ENCODE results near the gene PHF5A. TPM values are rescaled to one million over a fixed set of nuclear protein-coding genes. Genes with fewer than 3 reads are reported as not detected.

PHF5A gene, protein sequence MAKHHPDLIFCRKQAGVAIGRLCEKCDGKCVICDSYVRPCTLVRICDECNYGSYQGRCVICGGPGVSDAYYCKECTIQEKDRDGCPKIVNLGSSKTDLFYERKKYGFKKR
- 10 to 100 TPM; 22.4 to 58.3 (median 39.4) TPM for total RNA-seq

DNA sequence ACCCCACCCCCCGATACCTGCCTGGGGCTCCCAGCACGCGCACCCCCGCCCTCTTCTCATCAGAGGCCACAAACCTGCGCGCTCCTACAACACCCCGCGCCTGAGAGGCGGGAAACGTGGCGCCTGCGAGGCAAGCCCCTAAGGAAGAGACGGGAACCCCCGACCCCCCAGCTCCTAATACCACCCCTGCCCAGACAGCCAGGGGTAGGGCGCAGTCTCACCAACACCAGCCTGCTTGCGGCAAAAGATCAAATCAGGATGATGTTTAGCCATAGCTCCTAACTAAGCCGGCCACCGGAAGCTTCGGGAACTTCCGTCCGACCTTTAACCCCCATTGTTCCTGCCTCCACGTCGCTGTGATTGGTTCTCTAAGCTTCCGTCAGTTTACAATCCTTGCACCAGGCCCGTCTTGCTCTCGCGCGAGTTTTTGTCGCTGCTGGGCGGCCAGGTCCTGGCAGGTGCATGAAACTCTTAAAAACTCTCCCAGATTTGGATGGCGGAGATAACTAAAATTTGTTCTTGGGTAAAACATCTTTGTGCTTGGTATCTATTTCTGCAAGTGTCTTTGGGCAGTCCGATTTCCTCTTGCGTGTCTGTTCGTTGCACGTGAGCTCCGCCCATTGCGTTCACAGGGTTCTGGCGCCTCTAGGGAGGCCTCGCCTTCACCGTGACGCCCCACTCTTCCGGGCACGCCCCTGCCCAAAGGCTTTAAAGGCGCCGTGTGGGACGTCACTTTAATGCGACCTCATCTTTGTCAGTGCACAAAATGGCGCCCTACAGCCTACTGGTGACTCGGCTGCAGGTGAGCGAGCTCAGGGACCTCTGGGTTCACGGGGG is at the start of gene PHF5A, which contains the start of gene ACO2:
PHF5A (minus strand) TSS at position 312 of the 837 bp plus-strand sequence; CDS start at position 273, 39 bp downstream.
ACO2 (plus strand) TSS at position 737 of the 837 bp plus-strand sequence; CDS start at position 767, 30 bp downstream.
- peak within 1 kb of the TSS; percentile 83 to 98 (median 92) for H3K27ac ChIP-seq
- peaks cover 31 to 36% of the 10 kb centered on the region in 2 donors for H3K36me3 ChIP-seq
- no peaks in the 10 kb centered on the region for H3K27me3 ChIP-seq
- TF ChIP-seq, protein P1, sequence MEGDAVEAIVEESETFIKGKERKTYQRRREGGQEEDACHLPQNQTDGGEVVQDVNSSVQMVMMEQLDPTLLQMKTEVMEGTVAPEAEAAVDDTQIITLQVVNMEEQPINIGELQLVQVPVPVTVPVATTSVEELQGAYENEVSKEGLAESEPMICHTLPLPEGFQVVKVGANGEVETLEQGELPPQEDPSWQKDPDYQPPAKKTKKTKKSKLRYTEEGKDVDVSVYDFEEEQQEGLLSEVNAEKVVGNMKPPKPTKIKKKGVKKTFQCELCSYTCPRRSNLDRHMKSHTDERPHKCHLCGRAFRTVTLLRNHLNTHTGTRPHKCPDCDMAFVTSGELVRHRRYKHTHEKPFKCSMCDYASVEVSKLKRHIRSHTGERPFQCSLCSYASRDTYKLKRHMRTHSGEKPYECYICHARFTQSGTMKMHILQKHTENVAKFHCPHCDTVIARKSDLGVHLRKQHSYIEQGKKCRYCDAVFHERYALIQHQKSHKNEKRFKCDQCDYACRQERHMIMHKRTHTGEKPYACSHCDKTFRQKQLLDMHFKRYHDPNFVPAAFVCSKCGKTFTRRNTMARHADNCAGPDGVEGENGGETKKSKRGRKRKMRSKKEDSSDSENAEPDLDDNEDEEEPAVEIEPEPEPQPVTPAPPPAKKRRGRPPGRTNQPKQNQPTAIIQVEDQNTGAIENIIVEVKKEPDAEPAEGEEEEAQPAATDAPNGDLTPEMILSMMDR (IDR thresholded peaks at IDR 0.05), result no peak
- peak in 1 of 2 donors; percentile 71 for TF ChIP-seq POLR2A (IDR thresholded peaks at IDR 0.05)
- intact Hi-C loops (cut with DNase I), result no loop called here
- peaks cover 19 to 23% of the 10 kb centered on the region in 2 donors for H3K4me1 ChIP-seq
- H3K4me3 ChIP-seq (replicated peaks in 1 of 3), result peak within 1 kb of the TSS; percentile 72 to 98 (median 78)
- H3K9me3 ChIP-seq, result no peaks in the 10 kb centered on the region
- peak; percentile 96 to 98 for DNase-seq
- 0 to 1% methylated on average over 37 to 48 of the region's 51 CpGs for WGBS, 2 donors

DNA sequence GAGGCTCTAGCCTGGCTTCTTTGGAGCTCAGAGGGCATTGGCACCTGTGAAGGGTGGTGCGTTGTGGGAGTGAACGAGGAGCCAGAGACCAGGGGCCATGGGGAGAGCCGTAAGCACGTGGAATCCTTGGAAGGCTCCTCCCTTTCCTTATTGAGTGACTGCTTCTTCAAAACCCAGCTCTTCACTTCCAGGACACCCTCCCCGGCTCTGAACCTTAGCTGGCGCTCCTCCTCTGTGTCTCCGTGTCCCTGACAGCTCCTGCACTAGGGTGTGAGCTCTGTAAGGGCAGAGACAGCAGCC is 49.5 kb upstream of the PHF5A start:
- 64 to 77% methylated on average over 7 of the region's 7 CpGs for WGBS, 2 donors
- H3K9me3 ChIP-seq, result no peaks in the 10 kb centered on the region
- TF ChIP-seq, protein P1 (IDR thresholded peaks at IDR 0.05), result no peak
- no peak for TF ChIP-seq POLR2A (IDR thresholded peaks at IDR 0.05)
- peaks cover 12 to 30% of the 10 kb centered on the region in 2 donors for H3K36me3 ChIP-seq
- H3K4me1 ChIP-seq, result peaks cover 0 to 5% of the 10 kb centered on the region in 2 donors
- peak overlapping the region in 1 of 3 donors; percentile 11 for H3K27ac ChIP-seq
- intact Hi-C loops (cut with DNase I), result loop anchor here (5.0 to 10.0 kb wide), 3 partner anchors 63 to 233 kb away; partner anchors contain the start of gene RANGAP1
- no peaks in the 10 kb centered on the region for H3K27me3 ChIP-seq
- DNase-seq, result no peak
- H3K4me3 ChIP-seq (replicated peaks in 1 of 3), result no peak overlapping the region

DNA sequence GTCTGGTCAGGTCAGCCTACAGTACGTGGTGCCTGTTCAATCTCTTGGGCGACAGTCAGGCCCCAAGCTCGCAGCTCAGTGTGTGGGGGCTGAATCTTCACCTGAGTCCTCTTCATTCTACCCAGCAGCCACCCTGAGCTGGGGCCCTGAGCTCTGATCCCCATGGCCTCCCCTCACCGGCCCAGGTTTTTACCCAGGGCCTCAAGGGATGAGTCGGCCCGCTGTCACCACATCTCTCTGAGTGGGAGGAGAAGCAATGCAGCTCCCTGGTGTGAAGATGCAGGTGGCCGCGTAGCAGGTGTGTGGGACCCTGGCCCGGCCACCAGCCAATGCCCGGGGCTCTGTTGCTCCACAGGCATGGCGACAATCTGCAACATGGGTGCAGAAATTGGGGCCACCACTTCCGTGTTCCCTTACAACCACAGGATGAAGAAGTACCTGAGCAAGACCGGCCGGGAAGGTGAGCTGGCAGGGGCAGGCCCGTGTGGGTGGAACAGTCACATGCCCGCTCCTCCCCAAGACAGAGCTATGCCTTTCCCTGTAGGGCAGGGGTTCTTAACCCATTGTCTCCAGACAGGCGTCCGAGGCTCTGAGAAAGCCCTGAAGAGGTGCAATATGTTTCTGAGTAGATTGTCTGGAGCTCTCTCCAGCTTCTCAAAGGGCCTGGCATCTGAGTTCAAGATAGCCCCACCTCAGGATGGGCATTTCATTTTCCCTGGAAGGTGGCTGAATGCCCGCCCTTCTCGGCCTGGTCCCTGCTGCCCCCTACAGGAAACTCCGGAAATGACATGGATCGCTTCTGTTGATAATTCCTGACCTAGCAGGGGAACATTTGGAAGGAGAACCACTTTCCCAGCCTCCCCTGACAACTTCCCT is 48.9 kb upstream of the PHF5A start:
- H3K4me3 ChIP-seq (replicated peaks in 1 of 3), result no peak overlapping the region
- H3K27me3 ChIP-seq, result no peaks in the 10 kb centered on the region
- H3K36me3 ChIP-seq, result peaks cover 16 to 33% of the 10 kb centered on the region in 2 donors
- peak; percentile 64 to 75 for DNase-seq
- intact Hi-C loops (cut with DNase I), result loop anchor here (5.0 to 10.0 kb wide), 3 partner anchors 63 to 233 kb away; partner anchors contain the start of gene RANGAP1
- peaks cover 0 to 11% of the 10 kb centered on the region in 2 donors for H3K4me1 ChIP-seq
- no peaks in the 10 kb centered on the region for H3K9me3 ChIP-seq
- peak overlapping the region in 1 of 3 donors; percentile 11 for H3K27ac ChIP-seq
- 57 to 70% methylated on average over 16 to 17 of the region's 22 CpGs for WGBS, 2 donors
- TF ChIP-seq, protein P1 (IDR thresholded peaks at IDR 0.05), result peak; percentile 71 to 90 (median 82)
- TF ChIP-seq POLR2A (IDR thresholded peaks at IDR 0.05), result no peak

DNA sequence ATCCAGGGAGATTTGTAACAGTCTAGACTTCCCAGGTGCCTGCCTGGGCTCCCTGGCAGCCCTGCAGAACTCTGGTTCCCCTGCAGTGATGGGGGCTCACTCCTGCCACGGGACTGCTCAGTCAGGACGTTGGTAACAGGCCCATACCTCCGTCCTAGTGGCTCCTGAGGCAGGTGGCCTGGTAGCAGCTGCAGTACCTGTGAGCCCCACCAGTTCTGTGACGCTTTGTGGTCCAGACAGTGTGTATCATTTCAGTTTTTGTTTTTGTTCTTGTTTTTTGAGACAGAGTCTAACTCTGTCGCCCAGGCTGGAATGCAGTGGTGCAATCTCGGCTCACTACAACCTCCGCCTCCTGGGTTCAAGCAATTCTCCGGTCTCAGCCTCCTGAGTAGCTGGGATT is 48.0 kb upstream of the PHF5A start:
- WGBS, 2 donors, result 95 to 96% methylated on average over 5 to 7 of the region's 8 CpGs

More for the DNA sequence above, 48.0 kb upstream of the PHF5A start:
- Histone ChIP-seq H3K4me1 (peaks cover 0 to 18% of the 10 kb centered on the region in 2 donors), H3K27ac (no peak overlapping the region), H3K36me3 (peaks cover 23 to 40% of the 10 kb centered on the region in 2 donors), H3K27me3 (no peaks in the 10 kb centered on the region), H3K9me3 (no peaks in the 10 kb centered on the region), H3K4me3 (replicated peaks in 1 of 3) (no peak overlapping the region)
- no peak for DNase-seq
- TF ChIP-seq, protein P1 (IDR thresholded peaks at IDR 0.05), result no peak
- TF ChIP-seq POLR2A (IDR thresholded peaks at IDR 0.05), result no peak
- intact Hi-C loops (cut with DNase I), result loop anchor here (5.0 to 10.0 kb wide), 3 partner anchors 62 to 232 kb away; partner anchors contain the start of gene RANGAP1

Measured in thyroid gland (tissue), 4 donors.